ENCODE data around the gene IGF1R. TPM values are rescaled to one million over a fixed set of nuclear protein-coding genes. Genes with fewer than 3 reads are reported as not detected.

IGF1R gene
- total RNA-seq, 1 experiment from 2014 or later, result 16.3 TPM

DNA sequence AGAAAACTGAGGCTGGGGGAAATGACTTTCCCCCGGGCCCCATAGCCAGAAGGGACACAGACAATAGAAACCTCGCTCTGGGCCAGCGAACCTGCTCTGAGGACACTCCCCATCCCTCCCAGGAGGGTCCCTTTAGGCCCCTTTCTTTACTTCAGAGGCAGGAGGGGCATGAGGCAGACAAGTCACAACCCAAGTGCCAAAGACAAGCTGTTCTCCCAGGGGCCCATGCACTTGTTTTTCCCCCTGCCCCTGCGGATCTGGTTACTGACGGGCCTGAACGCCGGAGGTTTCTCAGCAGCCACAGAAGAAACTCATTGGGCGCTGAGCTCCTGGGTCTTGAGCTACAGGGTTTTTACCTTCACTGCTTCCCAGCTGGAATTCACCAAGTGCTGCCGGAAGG lies 349.4 kb downstream of the IGF1R start:
- TF ChIP-seq CBX3 (IDR thresholded peaks at IDR 0.05; ENCODE audit: low read depth) (no peak), ZNF274 (IDR thresholded peaks at IDR 0.05; ENCODE audit: low read depth, low read length) (no peak), JUND (IDR thresholded peaks at IDR 0.05) (no peak), SRF (IDR thresholded peaks at IDR 0.05; ENCODE audit: low read depth) (no peak), SIN3A (IDR thresholded peaks at IDR 0.05; ENCODE audit: low read depth) (no peak), EZH2 (IDR thresholded peaks at IDR 0.05) (no peak), SP1 (IDR thresholded peaks at IDR 0.05; ENCODE audit: low read depth) (no peak), EGR1 (IDR thresholded peaks at IDR 0.05; ENCODE audit: low read depth) (no peak), ZFX (IDR thresholded peaks at IDR 0.05) (no peak), POLR2AphosphoS5 (IDR thresholded peaks at IDR 0.05; ENCODE audit: low read depth, low read length) (no peak), CEBPB (IDR thresholded peaks at IDR 0.05; ENCODE audit: low read depth) (no peak), RAD21 (IDR thresholded peaks at IDR 0.05; ENCODE audit: low read depth) (no peak)
- TF ChIP-seq, protein P1, sequence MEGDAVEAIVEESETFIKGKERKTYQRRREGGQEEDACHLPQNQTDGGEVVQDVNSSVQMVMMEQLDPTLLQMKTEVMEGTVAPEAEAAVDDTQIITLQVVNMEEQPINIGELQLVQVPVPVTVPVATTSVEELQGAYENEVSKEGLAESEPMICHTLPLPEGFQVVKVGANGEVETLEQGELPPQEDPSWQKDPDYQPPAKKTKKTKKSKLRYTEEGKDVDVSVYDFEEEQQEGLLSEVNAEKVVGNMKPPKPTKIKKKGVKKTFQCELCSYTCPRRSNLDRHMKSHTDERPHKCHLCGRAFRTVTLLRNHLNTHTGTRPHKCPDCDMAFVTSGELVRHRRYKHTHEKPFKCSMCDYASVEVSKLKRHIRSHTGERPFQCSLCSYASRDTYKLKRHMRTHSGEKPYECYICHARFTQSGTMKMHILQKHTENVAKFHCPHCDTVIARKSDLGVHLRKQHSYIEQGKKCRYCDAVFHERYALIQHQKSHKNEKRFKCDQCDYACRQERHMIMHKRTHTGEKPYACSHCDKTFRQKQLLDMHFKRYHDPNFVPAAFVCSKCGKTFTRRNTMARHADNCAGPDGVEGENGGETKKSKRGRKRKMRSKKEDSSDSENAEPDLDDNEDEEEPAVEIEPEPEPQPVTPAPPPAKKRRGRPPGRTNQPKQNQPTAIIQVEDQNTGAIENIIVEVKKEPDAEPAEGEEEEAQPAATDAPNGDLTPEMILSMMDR (IDR thresholded peaks at IDR 0.05 in 2 of 3, conservative IDR thresholded peaks at IDR 0.05 in 1 of 3; ENCODE audit: borderline replicate concordance in 1 of 3, insufficient read depth in 1 of 3, low read depth in 2 of 3, low read length in 2 of 3), result no peak
- TF ChIP-seq, protein P2, sequence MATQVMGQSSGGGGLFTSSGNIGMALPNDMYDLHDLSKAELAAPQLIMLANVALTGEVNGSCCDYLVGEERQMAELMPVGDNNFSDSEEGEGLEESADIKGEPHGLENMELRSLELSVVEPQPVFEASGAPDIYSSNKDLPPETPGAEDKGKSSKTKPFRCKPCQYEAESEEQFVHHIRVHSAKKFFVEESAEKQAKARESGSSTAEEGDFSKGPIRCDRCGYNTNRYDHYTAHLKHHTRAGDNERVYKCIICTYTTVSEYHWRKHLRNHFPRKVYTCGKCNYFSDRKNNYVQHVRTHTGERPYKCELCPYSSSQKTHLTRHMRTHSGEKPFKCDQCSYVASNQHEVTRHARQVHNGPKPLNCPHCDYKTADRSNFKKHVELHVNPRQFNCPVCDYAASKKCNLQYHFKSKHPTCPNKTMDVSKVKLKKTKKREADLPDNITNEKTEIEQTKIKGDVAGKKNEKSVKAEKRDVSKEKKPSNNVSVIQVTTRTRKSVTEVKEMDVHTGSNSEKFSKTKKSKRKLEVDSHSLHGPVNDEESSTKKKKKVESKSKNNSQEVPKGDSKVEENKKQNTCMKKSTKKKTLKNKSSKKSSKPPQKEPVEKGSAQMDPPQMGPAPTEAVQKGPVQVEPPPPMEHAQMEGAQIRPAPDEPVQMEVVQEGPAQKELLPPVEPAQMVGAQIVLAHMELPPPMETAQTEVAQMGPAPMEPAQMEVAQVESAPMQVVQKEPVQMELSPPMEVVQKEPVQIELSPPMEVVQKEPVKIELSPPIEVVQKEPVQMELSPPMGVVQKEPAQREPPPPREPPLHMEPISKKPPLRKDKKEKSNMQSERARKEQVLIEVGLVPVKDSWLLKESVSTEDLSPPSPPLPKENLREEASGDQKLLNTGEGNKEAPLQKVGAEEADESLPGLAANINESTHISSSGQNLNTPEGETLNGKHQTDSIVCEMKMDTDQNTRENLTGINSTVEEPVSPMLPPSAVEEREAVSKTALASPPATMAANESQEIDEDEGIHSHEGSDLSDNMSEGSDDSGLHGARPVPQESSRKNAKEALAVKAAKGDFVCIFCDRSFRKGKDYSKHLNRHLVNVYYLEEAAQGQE (IDR thresholded peaks at IDR 0.05; ENCODE audit: low read depth), result no peak
- TF ChIP-seq, protein P3, sequence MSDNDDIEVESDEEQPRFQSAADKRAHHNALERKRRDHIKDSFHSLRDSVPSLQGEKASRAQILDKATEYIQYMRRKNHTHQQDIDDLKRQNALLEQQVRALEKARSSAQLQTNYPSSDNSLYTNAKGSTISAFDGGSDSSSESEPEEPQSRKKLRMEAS (IDR thresholded peaks at IDR 0.05), result no peak
- H3K27ac ChIP-seq (ENCODE audit: low read depth, low read length), result no peak overlapping the region
- ChIA-PET POLR2A (no interaction called here), CTCF (no interaction called here), RAD21 (ENCODE audit: low non-redundant PET in 1 of 2, low total read pairs in 2 of 2, uncharacterized antibody in 2 of 2, unreplicated experiment in 2 of 2) (no interaction called here)
- no peaks in the 10 kb centered on the region for H4K20me1 ChIP-seq (ENCODE audit: insufficient read depth)
- no peak overlapping the region for H3K4me3 ChIP-seq (replicated peaks in 1 of 2; ENCODE audit: low read depth in 1 of 2, low read length in 2 of 2)
- no peak overlapping the region for H3K4me2 ChIP-seq (ENCODE audit: low read length)
- intact Hi-C loops (cut with micrococcal nuclease), result no loop called here
- H3K4me1 ChIP-seq (ENCODE audit: control insufficient read depth in 1 of 2, insufficient read depth in 2 of 2, low read length in 2 of 2), result no peaks in the 10 kb centered on the region
- H3K27me3 ChIP-seq (ENCODE audit: insufficient read depth, low read length), result no peaks in the 10 kb centered on the region
- H3K9me2 ChIP-seq (ENCODE audit: insufficient read depth), result no peaks in the 10 kb centered on the region
- no TSS peak for BruUV-seq (replicated peaks)
- ATAC-seq, result no peak
- no peaks in the 10 kb centered on the region for H3K36me3 ChIP-seq (ENCODE audit: control insufficient read depth in 1 of 2, insufficient read depth in 2 of 2, low read length in 2 of 2)
- no peak for DNase-seq (ENCODE audit: low read depth, low spot score)
- H3K9ac ChIP-seq (ENCODE audit: low read length), result no peak overlapping the region
- H2AFZ ChIP-seq (ENCODE audit: low read depth, low read length, poor library complexity, severe bottlenecking), result no peak overlapping the region
- no peaks in the 10 kb centered on the region for H3K9me3 ChIP-seq (ENCODE audit: control insufficient read depth in 1 of 2, insufficient read depth in 1 of 2, low read depth in 1 of 2, low read length in 2 of 2)
- H3K79me2 ChIP-seq (ENCODE audit: insufficient read depth, low read length), result no peaks in the 10 kb centered on the region
